Measurements from ENCODE around the gene ETV3L. TPM values are rescaled to one million over a fixed set of nuclear protein-coding genes. Genes with fewer than 3 reads are reported as not detected.

The ETV3L gene
- total and polyA plus RNA-seq, 2 experiments from 2014 or later: not detected

- Histone ChIP-seq H4K20me1 (replicated peaks; ENCODE audit: insufficient read depth) (no peaks in the 10 kb centered on the region), H3K4me3 (no peak overlapping the region), H3K27me3 (ENCODE audit: insufficient read depth) (peaks cover 6% of the 10 kb centered on the region), H3K36me3 (ENCODE audit: insufficient read depth) (no peaks in the 10 kb centered on the region), H3K79me2 (replicated peaks; ENCODE audit: insufficient read depth) (no peaks in the 10 kb centered on the region), H3K9me2 (ENCODE audit: insufficient read depth) (no peaks in the 10 kb centered on the region), H3K4me2 (peak overlapping the region; percentile 41; the same call in 1 of the 2 replicates), H3K27ac (ENCODE audit: low read depth) (peak overlapping the region; percentile 36; the same call in 1 of the 2 replicates), H3K4me1 (ENCODE audit: insufficient read depth) (peaks cover 58% of the 10 kb centered on the region), H3F3A (replicated peaks; ENCODE audit: low read depth) (peaks cover 9% of the 10 kb centered on the region; the same call in 1 of the 2 replicates), H2AFZ (peak overlapping the region; percentile 85; the same call in 1 of the 2 replicates)
- Mint-ChIP-seq H3K4me3 (no peak overlapping the region; the same call in 2 of the 3 replicates), H3K4me1 (peaks cover 74% of the 10 kb centered on the region), H3K9me3 (no peaks in the 10 kb centered on the region; the same call in 1 of the 3 replicates), H3K36me3 (ENCODE audit: low read depth) (no peaks in the 10 kb centered on the region; the same call in 2 of the 3 replicates), H3K27ac (0 out of 2 replicates have a peak overlapping the region, but pooled peaks have one; percentile 58), H3K27me3 (ENCODE audit: insufficient read depth, low read depth, poor library complexity) (peaks cover 29% of the 10 kb centered on the region)
- ATAC-seq: peak; percentile 27
- TF ChIP-seq EZH2 (IDR thresholded peaks at IDR 0.05; ENCODE audit: low read depth, unreplicated experiment) (no peak), STAT1 (IDR thresholded peaks at IDR 0.05; ENCODE audit: unreplicated experiment) (no peak), ZNF331 (CRISPR knock-in tag; IDR thresholded peaks at IDR 0.05; ENCODE audit: low read depth) (no peak), ETS1 (IDR thresholded peaks at IDR 0.05) (no peak), CTCF (conservative IDR thresholded peaks at IDR 0.05; ENCODE audit: low read depth in 2 of 2) (no peak), POLR2AphosphoS5 (IDR thresholded peaks at IDR 0.05; ENCODE audit: low read depth) (no peak), REST (IDR thresholded peaks at IDR 0.05; ENCODE audit: unreplicated experiment) (no peak), ZNF462 (CRISPR knock-in tag; IDR thresholded peaks at IDR 0.05) (no peak)
- peak; percentile 49 for DNase-seq (ENCODE audit: low spot score)
Measured at GRCh38 chr1:157113631-157114030, 14.0 kb upstream of the ETV3L start.
